ENCODE measurements around the gene CD80.
"Not testable (repeated sequence)": the region's sequence is repeated elsewhere in the genome, so short reads cannot be mapped to it uniquely, and the experiment has no call there.

The CD80 gene

DNA sequence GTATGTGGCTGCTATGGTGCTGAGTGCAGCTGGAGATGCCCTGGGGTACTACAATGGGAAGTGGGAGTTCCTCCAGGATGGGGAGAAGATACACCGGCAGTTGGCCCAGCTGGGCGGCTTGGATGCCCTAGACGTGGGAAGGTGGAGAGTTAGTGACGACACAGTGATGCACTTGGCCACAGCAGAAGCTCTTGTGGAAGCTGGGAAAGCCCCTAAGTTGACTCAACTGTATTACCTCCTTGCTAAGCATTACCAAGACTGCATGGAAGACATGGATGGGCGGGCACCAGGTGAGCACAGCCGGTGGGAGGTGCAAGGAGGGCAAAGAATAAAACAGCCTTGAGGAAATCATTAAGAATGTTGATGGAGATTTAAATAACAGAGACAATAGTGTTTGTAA is 22.8 kb upstream of the CD80 start:
- no peak for DNase-seq (ENCODE audit: low spot score)

GRCh38 chr3:119580067-119580760 is 20.8 kb upstream of the CD80 start:
- peak; percentile 7 for DNase-seq (ENCODE audit: low spot score)

- peak; percentile 77 for DNase-seq (ENCODE audit: low spot score)
Measured at GRCh38 chr3:119579366-119580066, 20.1 kb upstream of the CD80 start, which contains the start of gene ADPRH. Gene ADPRH, plus strand, starts transcription at chr3:119579492. Its CDS starts 2,678 bp downstream, at chr3:119582170.

GRCh38 chr3:119575507-119575906 is 16.1 kb upstream of the CD80 start:
- no peak for DNase-seq (ENCODE audit: low spot score)

DNA sequence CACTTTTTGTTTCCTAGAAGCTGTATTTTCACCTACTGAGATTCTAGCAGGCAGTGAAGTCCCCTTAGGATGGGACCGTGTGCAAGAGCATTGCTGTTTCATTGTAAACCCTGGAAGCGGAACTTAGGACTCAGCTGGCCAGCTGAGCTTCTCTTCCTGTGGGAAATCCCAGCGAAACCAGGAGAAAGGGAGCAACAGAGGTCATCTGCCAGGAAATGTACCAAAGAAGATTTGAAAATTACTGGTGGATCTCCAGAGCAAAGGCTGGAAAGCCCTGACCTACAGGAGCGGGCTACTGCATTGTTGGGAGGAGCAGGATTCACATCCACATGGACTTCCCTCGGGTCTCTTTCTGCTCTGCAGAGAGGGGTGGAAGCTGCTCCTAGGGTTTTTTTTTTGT is 12.3 kb upstream of the CD80 start:
- DNase-seq (ENCODE audit: low spot score), result no peak

GRCh38 chr3:119571230-119571629 is 11.8 kb upstream of the CD80 start:
- DNase-seq (ENCODE audit: low spot score), result no peak

- no peak for DNase-seq (ENCODE audit: low spot score)
Measured at GRCh38 chr3:119570229-119570628, 10.8 kb upstream of the CD80 start.

- DNase-seq (ENCODE audit: low spot score), result no peak
Measured at GRCh38 chr3:119569156-119569555, 9.7 kb upstream of the CD80 start.

DNA sequence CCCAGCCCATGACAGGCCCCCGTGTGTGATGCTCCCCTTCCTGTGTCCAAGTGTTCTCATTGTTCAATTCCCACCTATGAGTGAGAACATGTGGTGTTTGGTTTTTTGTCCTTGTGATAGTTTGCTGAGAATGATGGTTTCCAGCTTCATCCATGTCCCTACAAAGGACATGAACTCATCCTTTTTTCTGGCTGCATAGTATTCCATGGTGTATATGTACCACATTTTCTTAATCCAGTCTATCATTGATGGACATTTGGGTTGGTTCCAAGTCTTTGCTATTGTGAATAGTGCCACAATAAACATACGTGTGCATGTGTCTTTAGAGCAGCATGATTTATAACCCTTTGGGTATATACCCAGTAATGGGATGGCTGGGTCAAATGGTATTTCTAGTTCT is 3.9 kb upstream of the CD80 start:
- not testable (repeated sequence) for DNase-seq (ENCODE audit: low spot score)

DNA sequence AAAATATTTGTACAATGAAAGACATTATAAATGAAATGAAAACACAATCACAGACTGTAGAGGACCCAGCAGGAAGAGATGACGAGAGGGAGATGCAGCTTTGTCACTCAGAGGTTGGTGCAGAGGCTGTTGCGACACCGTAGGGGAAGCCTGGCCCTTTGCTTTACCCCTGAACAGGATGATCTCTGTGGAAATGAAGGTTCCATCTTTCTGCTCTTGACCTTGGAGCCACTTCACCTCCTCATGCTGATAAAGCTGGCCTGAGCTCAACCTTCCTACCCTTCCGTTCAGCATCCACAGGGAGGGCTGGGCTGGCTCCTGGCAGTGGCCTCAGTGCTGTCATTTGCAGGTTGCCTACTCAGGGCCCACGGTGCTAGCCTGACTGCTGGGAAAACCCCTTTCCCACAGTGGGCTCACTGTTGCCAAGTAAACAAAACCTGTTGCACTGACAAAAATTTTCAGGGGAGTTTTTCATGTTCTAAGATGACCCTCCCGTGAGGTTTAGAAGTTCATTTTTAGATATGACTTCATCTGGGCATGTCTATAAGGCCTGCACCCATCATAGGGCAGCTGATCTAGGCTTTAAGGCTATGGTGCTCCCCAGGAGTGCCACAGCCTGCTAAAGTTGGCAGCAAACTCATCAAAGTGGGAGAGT is 3.0 kb upstream of the CD80 start:
- DNase-seq (ENCODE audit: low spot score), result no peak

DNA sequence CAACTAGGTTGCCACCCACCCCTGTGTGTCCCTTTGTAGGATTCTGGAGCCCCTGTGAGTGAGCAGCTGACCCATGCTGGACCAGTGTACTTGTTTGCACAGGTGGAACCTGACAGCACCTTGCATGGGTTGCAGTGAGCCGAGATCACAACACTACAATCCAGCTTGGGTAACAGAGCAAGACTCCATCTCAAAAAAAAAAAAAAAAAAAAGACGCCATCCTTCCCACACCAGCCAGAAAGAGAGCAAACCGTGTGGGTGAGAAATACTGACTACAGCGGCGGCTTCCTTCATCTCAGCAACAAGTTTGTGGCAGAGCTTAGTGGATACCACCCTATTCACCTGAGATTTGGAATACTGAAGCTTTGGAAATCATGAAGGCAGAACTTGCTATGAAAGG is 746 bp upstream of the CD80 start:
- DNase-seq (ENCODE audit: low spot score), result no peak

- no peak for DNase-seq (ENCODE audit: low spot score)
Measured at GRCh38 chr3:119558626-119559317, 642 bp downstream of the CD80 start.

DNA sequence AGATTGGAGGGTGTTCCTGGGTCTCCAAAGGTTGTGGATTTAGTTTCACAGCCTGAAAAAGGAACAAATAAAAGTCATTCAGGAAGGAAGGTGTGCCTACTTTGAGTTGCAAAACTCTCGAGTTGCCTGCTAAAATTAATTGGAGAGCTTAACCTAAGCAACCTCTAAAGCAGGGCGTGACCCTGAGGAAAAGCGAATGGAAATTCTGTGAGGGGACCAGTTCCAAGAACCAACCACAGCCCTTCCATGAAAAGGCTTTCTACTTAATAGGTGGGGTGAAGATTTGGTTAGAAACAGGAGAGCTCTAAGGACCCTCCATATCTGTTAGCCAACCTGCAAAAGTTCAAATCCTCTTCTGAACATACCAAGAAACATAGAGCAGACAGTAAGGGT is 1.5 kb downstream of the CD80 start:
- no peak for DNase-seq (ENCODE audit: low spot score)

DNA sequence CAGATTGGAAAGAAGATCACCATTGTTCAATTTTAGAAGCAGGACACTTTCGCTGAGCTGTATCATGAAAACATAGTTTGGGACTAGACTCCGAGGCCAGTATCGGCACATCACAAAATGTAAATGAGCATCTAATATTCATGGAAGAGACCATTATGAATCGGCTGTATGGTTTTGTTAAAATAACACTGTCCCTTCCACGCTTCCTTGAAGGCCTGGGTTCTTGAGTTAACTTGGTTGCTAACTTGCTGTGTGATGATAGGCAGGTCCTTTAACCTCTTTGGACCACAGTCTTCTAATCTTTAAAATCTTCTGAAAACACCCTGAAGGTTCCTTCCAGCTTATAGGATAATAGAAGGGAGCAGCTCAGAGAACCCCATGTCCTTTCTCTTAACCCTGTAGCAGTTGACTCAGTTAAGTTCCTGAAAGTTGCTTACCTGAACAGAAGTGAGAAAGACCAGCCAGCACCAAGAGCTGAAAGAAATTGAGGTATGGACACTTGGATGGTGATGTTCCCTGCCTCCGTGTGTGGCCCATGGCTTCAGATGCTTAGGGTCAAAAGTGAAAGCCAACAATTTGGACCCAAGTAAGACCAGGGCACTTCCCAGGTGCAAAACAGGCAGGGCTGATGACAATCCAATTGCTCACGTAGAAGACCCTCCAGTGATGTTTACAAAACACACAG is 2.1 kb downstream of the CD80 start:
- DNase-seq (ENCODE audit: low spot score), result no peak

DNA sequence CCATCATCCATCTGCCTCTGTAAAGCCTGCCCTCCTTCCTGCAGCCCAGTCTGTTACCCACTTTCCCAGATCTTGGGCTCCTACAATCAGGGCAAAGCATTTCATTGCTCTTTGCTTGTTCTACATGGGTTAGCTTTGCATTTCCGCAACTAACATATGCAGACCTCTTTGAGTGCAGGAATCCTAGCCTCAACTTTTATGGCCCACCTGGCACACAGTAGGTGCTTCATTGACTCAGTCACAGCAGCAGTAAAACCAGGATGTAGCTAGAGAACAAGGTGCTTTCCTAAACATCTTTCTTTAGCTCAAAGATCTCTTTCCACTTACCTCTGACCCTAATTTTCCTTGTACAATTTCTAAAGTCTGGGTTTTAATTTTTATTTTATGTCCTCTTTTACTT is 3.5 kb downstream of the CD80 start:
- DNase-seq (ENCODE audit: low spot score), result no peak

DNA sequence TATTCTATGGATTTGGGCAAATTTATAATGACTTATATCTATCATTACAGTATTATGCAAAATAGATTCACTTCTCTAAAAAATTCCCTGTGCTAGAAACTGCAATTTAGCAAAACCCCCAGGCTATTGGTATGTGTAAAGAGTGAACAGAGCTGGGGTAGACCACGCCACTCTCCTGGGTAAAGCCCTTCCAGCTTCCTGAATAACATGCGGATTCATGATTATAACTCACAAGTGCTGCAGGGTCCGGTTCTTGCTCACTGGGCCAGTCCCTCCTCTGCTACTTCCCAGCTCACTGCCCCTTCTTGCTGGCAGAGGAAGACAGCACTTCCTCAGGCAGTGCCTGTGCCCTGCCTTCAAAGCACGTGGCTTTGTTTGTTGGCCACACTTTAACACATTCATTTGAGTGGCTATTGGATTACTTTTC is 4.1 kb downstream of the CD80 start:
- DNase-seq (ENCODE audit: low spot score), result no peak

GRCh38 chr3:119553823-119554415 is 5.5 kb downstream of the CD80 start:
- no peak for DNase-seq (ENCODE audit: low spot score)

- DNase-seq (ENCODE audit: low spot score), result not testable (repeated sequence)
Measured at GRCh38 chr3:119552928-119553327, 6.5 kb downstream of the CD80 start.

GRCh38 chr3:119551598-119551997 is 7.8 kb downstream of the CD80 start:
- DNase-seq (ENCODE audit: low spot score), result no peak

GRCh38 chr3:119550192-119550910 is 9.1 kb downstream of the CD80 start:
- DNase-seq (ENCODE audit: low spot score), result no peak

DNA sequence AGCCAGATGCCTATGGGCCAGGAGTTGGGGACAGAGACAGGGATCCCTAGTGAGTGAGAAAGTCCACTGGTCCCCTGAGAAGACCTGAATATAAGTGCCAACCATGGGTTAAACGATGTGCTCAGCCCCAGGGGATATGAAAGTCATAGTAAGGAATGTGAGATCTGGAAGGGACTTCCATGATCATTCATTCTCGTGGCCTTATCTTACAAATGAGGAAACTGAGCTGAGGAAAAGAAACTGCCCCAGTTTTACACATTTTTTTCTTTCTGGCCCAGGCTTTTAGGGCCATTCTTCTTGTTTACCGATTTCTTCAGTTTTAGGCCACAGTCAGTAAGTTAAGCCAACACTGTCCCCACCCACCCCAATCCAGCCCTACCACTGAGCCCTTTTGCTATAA is 11.1 kb downstream of the CD80 start:
- DNase-seq (ENCODE audit: low spot score), result no peak

Data from AG08395 (cell line).